Chondrocyte (in vitro differentiated cells): Measurements from ENCODE around the gene CTIF. TPM values are rescaled to one million over a fixed set of nuclear protein-coding genes. Genes with fewer than 3 reads are reported as not detected.

Source experiments
- DNase-seq: peaks from one replicate; pipeline ENCODE4 v3.0.0; 2021; ENCODE audit warnings: mixed read lengths, low spot score
- H3K27ac Mint-ChIP-seq: one replicate; pipeline ENCODE4 v1.8.0; 2021; ENCODE audit warnings: mild to moderate bottlenecking, moderate library complexity, mixed read lengths; ENCODE audit not compliant: unreplicated experiment
- H3K27me3 Mint-ChIP-seq: 2 replicates; pipeline ENCODE4 v1.8.0; 2021; ENCODE audit warnings: low read depth, mixed read lengths
- H3K36me3 Mint-ChIP-seq: 2 replicates; pipeline ENCODE4 v1.8.0; 2021; ENCODE audit warnings: low read depth, mixed read lengths
- H3K4me1 Mint-ChIP-seq: 2 replicates; pipeline ENCODE4 v1.8.0; 2021; ENCODE audit warnings: low read depth, mild to moderate bottlenecking, mixed read lengths
- H3K4me3 Mint-ChIP-seq: one replicate; pipeline ENCODE4 v1.8.0; 2021; ENCODE audit warnings: mild to moderate bottlenecking, moderate library complexity, mixed read lengths; ENCODE audit not compliant: unreplicated experiment
- H3K9me3 Mint-ChIP-seq: 2 replicates; pipeline ENCODE4 v1.8.0; 2021; ENCODE audit warnings: low read depth, mixed read lengths
- CTCF ChIP-seq: fragments of 200-600 bp; sonication (generic); IDR thresholded peaks from 2 replicates; pipeline ENCODE4 v1.5.0; 2021; ENCODE audit warnings: antibody characterized with exemption, mild to moderate bottlenecking, moderate library complexity
- long read RNA-seq: library from polyadenylated mRNA; stranded (forward); transcript quantifications from one replicate; pipeline ENCODE4 v2.0.0, GENCODE V29; 2021
- total RNA-seq: library from RNA; stranded (reverse); gene quantifications from 3 replicates; pipeline ENCODE4 v1.2.1, GENCODE V29; 2021

CTIF gene
- total RNA-seq, result 173 to 236 TPM (median 184 TPM) in 3 replicates
- long read RNA-seq, full-length matches to known transcripts, result 22 of 86 reads
- long read RNA-seq, partial matches to known transcripts, result 37 of 86 reads
- long read RNA-seq, other reads (novel, unspliced or antisense), result 27 of 86 reads

DNA sequence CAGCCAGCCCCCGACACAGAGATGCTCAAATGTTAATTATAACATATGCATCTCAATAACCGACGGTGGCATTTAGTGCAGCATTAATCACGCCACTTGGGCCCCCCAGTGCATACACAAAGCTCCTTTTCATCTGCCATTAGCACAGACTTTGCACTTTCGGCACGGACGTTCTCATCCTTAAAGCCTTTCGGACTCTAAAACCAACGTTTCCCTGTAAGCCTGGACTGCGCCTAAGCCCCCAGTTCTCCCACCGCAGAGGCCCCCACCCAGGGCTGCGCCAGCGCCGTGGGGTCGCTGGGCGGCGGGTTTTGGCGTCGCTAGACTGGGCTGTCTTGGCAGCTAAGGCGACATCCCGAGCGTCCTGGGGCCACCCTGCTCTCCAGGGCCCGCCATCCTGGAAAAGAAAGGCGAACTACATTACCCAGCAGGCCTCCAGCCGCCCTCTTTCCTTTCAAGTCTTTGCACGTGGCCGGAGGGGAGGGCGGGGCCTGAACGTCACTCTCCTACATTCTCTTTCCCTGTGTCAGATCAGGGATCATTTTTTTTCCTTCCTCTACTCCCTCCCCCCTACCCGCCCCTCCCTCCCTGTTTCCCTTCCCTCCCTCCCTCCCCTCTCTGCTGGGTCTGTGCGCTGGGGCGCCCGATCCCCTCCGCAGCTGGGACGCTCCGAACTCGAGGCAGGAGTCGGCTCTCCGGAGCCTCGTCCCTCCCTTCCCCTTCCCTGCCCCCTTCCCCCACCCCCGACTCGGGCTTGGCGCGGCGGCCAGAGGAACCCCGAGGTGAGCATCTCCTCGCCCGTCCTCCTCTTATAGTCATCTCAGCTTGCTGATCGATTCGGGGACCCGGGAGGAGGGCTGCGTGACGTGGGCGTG is at the start of gene CTIF:
TSS of gene CTIF (plus strand) at position 501 of the 875 bp plus-strand sequence. CDS start 80,535 bp downstream, outside the sequence.
- Mint-ChIP-seq H3K27ac (peak within 1 kb of the TSS; percentile 96), H3K9me3 (no peaks in the 10 kb centered on the region), H3K36me3 (peaks cover 4% of the 10 kb centered on the region), H3K27me3 (no peaks in the 10 kb centered on the region), H3K4me1 (peaks cover 57% of the 10 kb centered on the region), H3K4me3 (peak within 1 kb of the TSS; percentile 94)
- peak; percentile 98 for DNase-seq
- TF ChIP-seq CTCF, result no peak

DNA sequence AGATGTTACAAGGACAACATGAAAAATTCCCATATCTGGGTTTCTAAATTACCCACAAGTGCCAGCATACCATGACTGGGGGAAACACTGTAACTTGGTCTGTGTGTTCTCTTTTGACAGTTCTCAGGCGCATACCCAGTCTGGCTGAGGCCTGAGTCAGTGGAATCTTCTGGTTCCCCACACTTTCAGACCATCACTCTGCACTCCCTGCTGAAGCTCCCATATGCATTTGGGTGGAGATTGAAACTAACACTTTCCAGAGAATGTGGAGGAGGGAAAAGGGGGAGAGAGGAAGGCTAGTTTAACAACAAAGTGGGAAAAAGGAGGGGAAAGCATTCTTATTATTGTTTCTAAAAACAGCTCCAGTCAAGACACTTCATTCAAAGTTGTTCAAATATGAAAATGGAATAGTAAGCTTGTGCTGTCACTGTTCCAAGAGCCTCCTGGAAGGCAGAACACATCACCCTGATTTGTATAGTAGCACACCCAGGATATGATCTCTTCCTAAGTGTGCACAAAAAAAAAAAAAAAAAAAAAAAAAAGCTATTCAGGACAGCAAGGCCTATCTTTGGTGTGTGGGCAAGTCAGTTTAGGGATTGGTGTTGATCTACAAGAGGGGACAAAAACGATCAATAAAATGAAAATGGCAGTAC is 48.1 kb upstream of the CTIF start:
- no peaks in the 10 kb centered on the region for H3K36me3 Mint-ChIP-seq
- H3K4me3 Mint-ChIP-seq, result no peak overlapping the region
- DNase-seq, result no peak
- H3K9me3 Mint-ChIP-seq, result no peaks in the 10 kb centered on the region
- no peak for TF ChIP-seq CTCF
- H3K27ac Mint-ChIP-seq, result peak overlapping the region; percentile 88
- H3K27me3 Mint-ChIP-seq, result no peaks in the 10 kb centered on the region
- peaks cover 78% of the 10 kb centered on the region for H3K4me1 Mint-ChIP-seq

GRCh38 chr18:48492880-48493279 is 46.0 kb upstream of the CTIF start:
- DNase-seq, result no peak

GRCh38 chr18:48493434-48494230 is 45.2 kb upstream of the CTIF start:
- H3K36me3 Mint-ChIP-seq, result peaks cover 6% of the 10 kb centered on the region
- H3K4me3 Mint-ChIP-seq, result no peak overlapping the region
- TF ChIP-seq CTCF, result no peak
- peaks cover 55% of the 10 kb centered on the region for H3K4me1 Mint-ChIP-seq
- peaks cover 12% of the 10 kb centered on the region for H3K9me3 Mint-ChIP-seq
- no peak overlapping the region for H3K27ac Mint-ChIP-seq
- H3K27me3 Mint-ChIP-seq, result no peaks in the 10 kb centered on the region
- no peak for DNase-seq

More at GRCh38 chr18:48492880-48493279, 46.0 kb upstream of the CTIF start:
- Mint-ChIP-seq H3K36me3 (peaks cover 3% of the 10 kb centered on the region), H3K27me3 (no peaks in the 10 kb centered on the region), H3K4me3 (no peak overlapping the region), H3K4me1 (peaks cover 63% of the 10 kb centered on the region), H3K27ac (no peak overlapping the region), H3K9me3 (peaks cover 6% of the 10 kb centered on the region)
- TF ChIP-seq CTCF, result no peak
